Brain microvascular endothelial cell (primary cell): ENCODE results near the gene FNDC5.

Experiments used
- DNase-seq: peaks from one replicate; pipeline ENCODE4 v3.0.0-alpha.2; 2020
- H3K27ac ChIP-seq: fragments of 250-450 bp; sonication (Bioruptor Pico); 2 replicates; pipeline ENCODE4 v1.5.1; 2020; ENCODE audit warnings: mild to moderate bottlenecking, moderate library complexity
- H3K27me3 ChIP-seq: fragments of 250-450 bp; sonication (Bioruptor Pico); replicated peaks from 2 replicates; pipeline ENCODE4 v1.5.1; 2020; ENCODE audit warnings: mild to moderate bottlenecking
- H3K36me3 ChIP-seq: fragments of 250-450 bp; sonication (Bioruptor Pico); replicated peaks from 2 replicates; pipeline ENCODE4 v1.5.1; 2020; ENCODE audit warnings: mild to moderate bottlenecking
- H3K4me3 ChIP-seq: 2 replicates; pipeline ENCODE4 v1.5.1; 2011; ENCODE audit warnings: low read depth, mild to moderate bottlenecking, control low read depth, low read length, moderate library complexity
- in situ Hi-C: cut with HindIII; loops from 2 replicates; pipeline ENCODE4 v1.10.0; 2017; ENCODE audit warnings: low sequenced_read_pairs, low pct_ligation_motif_present
- TF ChIP-seq, protein P1 (sequence below): IDR thresholded peaks from 2 replicates; pipeline ENCODE4 v1.5.1; 2011; ENCODE audit warnings: low read depth, mild to moderate bottlenecking, moderate library complexity, low read length, control low read depth, inconsistent platforms; ENCODE audit errors: missing control alignments

Gene FNDC5

DNA sequence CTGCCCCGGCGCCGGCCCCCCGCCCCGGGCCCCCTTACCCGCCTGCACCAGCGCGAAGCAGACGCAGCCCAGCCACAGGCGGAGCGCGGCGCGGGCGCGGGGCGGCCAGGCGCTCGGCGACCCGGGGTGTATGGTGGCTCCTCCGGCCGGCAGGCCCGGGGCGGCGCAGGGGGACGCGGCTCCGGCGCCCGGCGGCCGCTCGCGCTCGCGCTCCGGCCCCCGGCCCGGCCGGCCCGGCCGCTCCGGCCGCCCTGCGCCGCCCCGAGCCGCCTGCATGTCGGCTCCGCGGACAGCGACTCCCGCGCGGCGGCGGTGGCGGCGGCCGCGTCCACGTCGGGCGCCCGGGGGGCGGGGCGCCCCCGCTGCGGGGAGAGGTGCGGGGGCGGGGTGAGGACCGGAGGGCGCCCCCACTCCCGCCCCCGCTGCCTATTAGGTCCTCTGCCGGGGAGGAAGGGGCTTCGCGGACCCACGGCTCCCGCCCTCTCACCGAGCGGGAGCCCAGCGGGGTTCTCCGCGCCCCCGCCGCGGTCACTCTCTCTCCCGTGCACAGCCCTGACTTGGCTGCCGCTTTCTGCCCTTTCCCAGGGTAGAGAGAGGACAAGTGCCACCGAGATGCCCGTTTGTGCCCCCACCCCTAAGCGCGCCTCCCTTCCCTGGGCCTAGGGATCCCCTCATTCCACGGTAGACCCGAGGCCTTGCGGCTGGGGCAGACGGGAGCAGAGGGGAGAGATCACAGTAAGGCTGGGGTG, at the start of gene FNDC5:
Gene FNDC5, minus strand, starts transcription at position 298 of the 749 bp plus-strand sequence.
- H3K36me3 ChIP-seq = no peaks in the 10 kb centered on the region
- TF ChIP-seq, protein P1, sequence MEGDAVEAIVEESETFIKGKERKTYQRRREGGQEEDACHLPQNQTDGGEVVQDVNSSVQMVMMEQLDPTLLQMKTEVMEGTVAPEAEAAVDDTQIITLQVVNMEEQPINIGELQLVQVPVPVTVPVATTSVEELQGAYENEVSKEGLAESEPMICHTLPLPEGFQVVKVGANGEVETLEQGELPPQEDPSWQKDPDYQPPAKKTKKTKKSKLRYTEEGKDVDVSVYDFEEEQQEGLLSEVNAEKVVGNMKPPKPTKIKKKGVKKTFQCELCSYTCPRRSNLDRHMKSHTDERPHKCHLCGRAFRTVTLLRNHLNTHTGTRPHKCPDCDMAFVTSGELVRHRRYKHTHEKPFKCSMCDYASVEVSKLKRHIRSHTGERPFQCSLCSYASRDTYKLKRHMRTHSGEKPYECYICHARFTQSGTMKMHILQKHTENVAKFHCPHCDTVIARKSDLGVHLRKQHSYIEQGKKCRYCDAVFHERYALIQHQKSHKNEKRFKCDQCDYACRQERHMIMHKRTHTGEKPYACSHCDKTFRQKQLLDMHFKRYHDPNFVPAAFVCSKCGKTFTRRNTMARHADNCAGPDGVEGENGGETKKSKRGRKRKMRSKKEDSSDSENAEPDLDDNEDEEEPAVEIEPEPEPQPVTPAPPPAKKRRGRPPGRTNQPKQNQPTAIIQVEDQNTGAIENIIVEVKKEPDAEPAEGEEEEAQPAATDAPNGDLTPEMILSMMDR = no peak
- H3K27ac ChIP-seq = no peak within 1 kb of the TSS
- peaks cover 2% of the 10 kb centered on the region for H3K27me3 ChIP-seq
- no peak for DNase-seq
- in situ Hi-C loops = no loop called here
- peak within 1 kb of the TSS; percentile 47 for H3K4me3 ChIP-seq

DNA sequence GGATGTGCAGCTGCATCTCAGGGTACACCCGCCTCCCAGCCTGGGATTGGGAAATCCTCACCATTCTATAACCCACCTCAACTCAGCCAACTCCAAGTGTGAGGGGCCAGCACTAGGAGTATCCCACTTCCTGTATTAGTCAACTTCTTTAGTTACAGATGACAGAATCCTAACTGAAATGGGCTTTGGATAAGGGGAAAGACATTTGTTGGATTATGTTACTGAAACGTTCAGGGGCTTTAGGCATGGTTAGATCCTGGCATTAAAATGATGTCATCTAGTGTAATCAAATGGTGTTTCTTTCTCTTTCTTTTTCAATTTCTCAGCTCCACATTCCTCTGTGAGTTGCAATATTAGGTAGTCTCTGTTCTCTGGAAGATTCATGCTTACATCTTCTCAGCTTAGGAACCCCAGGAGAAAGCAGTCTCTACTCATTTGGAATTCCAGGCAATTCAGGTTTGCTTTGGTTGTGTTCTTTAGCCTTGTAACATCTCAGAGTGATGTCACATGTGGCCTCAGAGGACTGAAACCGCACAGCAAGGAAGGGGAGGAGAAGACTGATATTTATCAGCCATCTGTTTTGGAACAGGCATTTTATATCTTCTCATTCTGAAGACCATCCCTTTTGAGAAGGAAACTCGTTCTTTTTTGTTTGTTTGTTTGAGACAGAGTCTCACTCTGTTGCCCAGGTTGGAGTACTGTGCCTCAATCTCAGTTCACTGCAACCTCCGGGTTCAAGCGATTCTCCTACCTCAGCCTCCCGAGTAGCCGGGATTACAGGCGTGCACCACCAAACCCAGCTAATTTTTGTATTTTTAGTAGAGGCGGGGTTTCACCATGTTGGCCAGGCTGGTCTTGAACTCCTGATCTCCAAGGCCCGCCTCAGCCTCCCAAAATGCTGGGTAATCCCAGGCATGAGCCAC, 49.4 kb upstream of the FNDC5 start:
- Histone ChIP-seq H3K4me3 (no peak overlapping the region), H3K27me3 (no peaks in the 10 kb centered on the region), H3K27ac (no peak overlapping the region), H3K36me3 (no peaks in the 10 kb centered on the region)
- in situ Hi-C loops = no loop called here
- DNase-seq = no peak
- TF ChIP-seq, protein P1 = no peak

DNA sequence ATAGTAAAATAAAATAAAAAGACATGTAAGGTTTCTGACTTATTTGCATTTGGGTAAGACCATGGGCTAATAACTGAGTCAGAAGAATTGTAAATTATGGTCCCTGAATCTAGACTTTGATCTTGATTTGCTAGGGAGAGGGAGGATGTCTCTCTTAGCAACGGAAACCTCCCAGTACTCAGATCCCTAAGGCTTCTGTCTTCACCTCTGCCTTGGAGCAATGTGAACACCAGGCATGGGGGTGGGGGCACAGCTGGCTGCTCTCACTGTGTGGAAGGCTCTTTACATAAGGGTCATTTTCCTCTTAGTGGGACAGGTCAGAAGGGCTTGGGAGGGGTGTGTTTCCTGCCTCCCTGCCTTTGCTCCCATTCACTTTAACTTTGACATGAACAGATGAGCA, 47.5 kb upstream of the FNDC5 start:
- TF ChIP-seq, protein P1 = no peak
- Histone ChIP-seq H3K27ac (no peak overlapping the region), H3K4me3 (no peak overlapping the region), H3K27me3 (no peaks in the 10 kb centered on the region), H3K36me3 (no peaks in the 10 kb centered on the region)
- no peak for DNase-seq
- in situ Hi-C loops = no loop called here

DNA sequence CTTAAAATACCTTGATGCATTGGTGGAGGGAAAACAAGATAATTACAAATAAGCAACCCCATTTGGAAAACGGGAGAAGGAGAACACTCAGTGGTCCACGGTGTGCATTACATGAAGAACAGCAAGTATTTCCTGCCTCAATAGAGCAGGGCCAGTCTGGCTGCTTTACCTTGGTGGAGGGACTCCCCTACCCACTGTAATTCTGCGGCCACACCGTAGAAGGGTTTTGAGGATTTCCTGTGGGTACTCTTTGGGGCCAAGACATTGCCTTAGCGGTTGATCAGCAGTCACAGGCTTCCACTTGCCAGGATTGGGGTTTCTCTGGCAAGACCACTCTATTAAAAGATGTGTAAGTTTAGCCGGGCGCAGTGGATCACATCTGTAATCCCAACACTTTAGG, 46.8 kb upstream of the FNDC5 start:
- no peaks in the 10 kb centered on the region for H3K36me3 ChIP-seq
- in situ Hi-C loops = no loop called here
- H3K27ac ChIP-seq = no peak overlapping the region
- no peak overlapping the region for H3K4me3 ChIP-seq
- no peak for DNase-seq
- H3K27me3 ChIP-seq = no peaks in the 10 kb centered on the region
- TF ChIP-seq, protein P1 = no peak

DNA sequence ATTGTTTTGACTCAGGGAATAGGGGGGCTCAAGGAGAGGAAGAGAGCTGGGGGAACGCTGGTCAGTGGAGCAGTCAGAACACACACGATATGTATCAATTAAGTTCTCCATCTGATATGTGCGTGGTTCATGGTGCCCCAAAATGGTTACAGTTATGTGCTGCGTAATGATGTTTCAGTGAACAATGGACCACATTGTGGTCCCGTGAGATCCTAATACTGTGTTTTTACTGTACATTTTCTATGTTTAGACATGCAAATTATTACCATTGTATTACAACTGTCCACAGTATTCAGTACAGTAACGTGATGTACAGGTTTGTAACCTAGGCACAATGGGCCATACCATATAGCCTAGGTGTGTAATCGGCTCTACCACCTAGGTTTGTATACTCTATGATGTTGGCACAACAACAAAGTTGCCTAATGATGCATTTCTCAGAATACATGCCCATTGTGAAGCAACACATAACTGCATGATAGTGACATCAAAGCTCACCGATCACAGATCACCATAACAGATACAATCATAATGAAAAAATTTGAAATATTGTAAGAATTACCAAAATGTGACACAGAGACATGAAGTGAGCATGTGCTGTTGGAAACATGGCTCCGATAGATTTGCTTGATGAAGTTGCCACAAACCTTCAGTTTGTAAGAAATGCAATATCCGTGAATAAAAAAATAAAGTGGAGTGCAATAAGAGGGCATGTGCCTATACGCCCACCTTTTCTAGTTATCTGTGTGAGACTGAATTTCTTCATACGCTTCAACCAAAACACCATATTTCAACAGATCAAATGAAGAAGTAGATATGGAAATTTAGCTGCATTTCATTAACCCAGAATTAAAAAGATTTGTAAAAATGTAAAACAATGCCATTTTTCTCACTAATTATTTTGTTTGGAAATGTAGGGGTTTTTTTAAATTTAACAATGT, 45.3 kb upstream of the FNDC5 start:
- DNase-seq = no peak

More for the DNA sequence above, 45.3 kb upstream of the FNDC5 start:
- no peaks in the 10 kb centered on the region for H3K36me3 ChIP-seq
- TF ChIP-seq, protein P1 = no peak
- in situ Hi-C loops = no loop called here
- no peak overlapping the region for H3K27ac ChIP-seq
- no peak overlapping the region for H3K4me3 ChIP-seq
- no peaks in the 10 kb centered on the region for H3K27me3 ChIP-seq
